Activated CD8-positive, alpha-beta T cell treated with anti-CD3 and anti-CD28 coated beads for 36 hours (primary cell): ENCODE measurements around the gene SEPTIN11. TPM values are rescaled to one million over a fixed set of nuclear protein-coding genes. Genes with fewer than 3 reads are reported as not detected.
"Not testable (repeated sequence)": the region's sequence is repeated elsewhere in the genome, so short reads cannot be mapped to it uniquely, and the experiment has no call there.

ENCODE experiments used
- ATAC-seq: fragments of 200-7000 bp; cut with Tn5 transposase; one replicate; pipeline ENCODE4 v1.10.0; 2021; ENCODE audit warnings: mild to moderate bottlenecking, moderate library complexity
- CTCF ChIA-PET: fragments of 350-600 bp; sonication (Branson Sonifier 250); formaldehyde crosslinking; loops from one replicate; lab custom pipeline; 2021; ENCODE audit warnings: antibody characterized with exemption; lab: Charles Lee
- POLR2A ChIA-PET: fragments of 350-600 bp; sonication (Branson Sonifier 250); formaldehyde crosslinking; loops from one replicate; lab custom pipeline; 2021; ENCODE audit warnings: antibody characterized with exemption; lab: Charles Lee
- DNase-seq: peaks from one replicate; pipeline ENCODE4 v3.0.0-alpha.2; 2020
- H3K27ac Mint-ChIP-seq: one replicate; pipeline ENCODE4 v1.8.0; 2021; ENCODE audit warnings: mild to moderate bottlenecking, mixed read lengths
- H3K27me3 Mint-ChIP-seq: one replicate; pipeline ENCODE4 v1.8.0; 2021; ENCODE audit warnings: mixed read lengths
- H3K36me3 Mint-ChIP-seq: one replicate; pipeline ENCODE4 v1.8.0; 2021; ENCODE audit warnings: low read depth, mixed read lengths
- H3K4me1 Mint-ChIP-seq: one replicate; pipeline ENCODE4 v1.8.0; 2021; ENCODE audit warnings: low read depth, mixed read lengths
- H3K4me3 Mint-ChIP-seq: one replicate; pipeline ENCODE4 v1.8.0; 2021; ENCODE audit warnings: mild to moderate bottlenecking, moderate library complexity, mixed read lengths
- H3K9me3 Mint-ChIP-seq: one replicate; pipeline ENCODE4 v1.8.0; 2021; ENCODE audit warnings: mixed read lengths
- intact Hi-C: fragments of 100-400 bp; cut with micrococcal nuclease; formaldehyde crosslinking; loops from one replicate; pipeline ENCODE4 v1.10.0; 2022
- total RNA-seq, 2 experiments: library from RNA; stranded (reverse); gene quantifications; one replicate each; pipeline ENCODE4 v1.2.3, GENCODE V29; 2021
- TF ChIP-seq, protein P1 (sequence below): fragments of 200-600 bp; IDR thresholded peaks from one replicate; pipeline ENCODE4 v1.8.0; 2022; ENCODE audit warnings: antibody characterized with exemption, mild to moderate bottlenecking

SEPTIN11 gene
- total RNA-seq, 2 experiments from 2014 or later, result 38.6 to 43.3 TPM

DNA sequence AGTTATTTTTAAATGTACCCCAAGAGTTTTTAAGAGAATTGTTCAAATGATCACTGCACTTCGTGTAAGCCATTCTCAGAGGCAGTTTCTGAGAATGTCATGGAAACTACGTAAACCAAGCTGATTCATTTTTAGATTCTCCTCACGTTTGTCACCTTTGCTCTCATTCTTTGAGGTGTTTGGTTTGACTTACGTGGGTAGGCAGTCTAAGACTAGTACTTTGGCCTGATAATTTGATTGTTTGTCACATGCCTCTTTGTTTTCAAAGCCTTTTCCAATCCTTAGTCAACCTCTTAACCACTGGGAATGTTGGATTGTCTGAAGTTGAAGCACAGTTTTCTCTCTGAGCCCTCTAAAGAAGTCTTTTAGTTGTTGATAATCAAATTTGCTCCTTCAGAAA is 10.5 kb downstream of the SEPTIN11 start:
- Mint-ChIP-seq H3K27ac (no peak overlapping the region), H3K4me3 (no peak overlapping the region), H3K4me1 (peaks cover 26% of the 10 kb centered on the region), H3K27me3 (no peaks in the 10 kb centered on the region), H3K9me3 (peaks cover 2% of the 10 kb centered on the region), H3K36me3 (peaks cover 12% of the 10 kb centered on the region)
- DNase-seq (peak; percentile 21), ATAC-seq (peak; percentile 87)
- TF ChIP-seq, protein P1, sequence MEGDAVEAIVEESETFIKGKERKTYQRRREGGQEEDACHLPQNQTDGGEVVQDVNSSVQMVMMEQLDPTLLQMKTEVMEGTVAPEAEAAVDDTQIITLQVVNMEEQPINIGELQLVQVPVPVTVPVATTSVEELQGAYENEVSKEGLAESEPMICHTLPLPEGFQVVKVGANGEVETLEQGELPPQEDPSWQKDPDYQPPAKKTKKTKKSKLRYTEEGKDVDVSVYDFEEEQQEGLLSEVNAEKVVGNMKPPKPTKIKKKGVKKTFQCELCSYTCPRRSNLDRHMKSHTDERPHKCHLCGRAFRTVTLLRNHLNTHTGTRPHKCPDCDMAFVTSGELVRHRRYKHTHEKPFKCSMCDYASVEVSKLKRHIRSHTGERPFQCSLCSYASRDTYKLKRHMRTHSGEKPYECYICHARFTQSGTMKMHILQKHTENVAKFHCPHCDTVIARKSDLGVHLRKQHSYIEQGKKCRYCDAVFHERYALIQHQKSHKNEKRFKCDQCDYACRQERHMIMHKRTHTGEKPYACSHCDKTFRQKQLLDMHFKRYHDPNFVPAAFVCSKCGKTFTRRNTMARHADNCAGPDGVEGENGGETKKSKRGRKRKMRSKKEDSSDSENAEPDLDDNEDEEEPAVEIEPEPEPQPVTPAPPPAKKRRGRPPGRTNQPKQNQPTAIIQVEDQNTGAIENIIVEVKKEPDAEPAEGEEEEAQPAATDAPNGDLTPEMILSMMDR, result no peak
- ChIA-PET CTCF (interaction anchor here (1.1 to 2.1 kb wide), 3 partner anchors 20 to 85 kb away, joined by 3 to 8 read pairs (median 3); no protein-coding TSS in a partner anchor), POLR2A (interaction anchor here (1.4 to 1.8 kb wide), 2 partner anchors 11 to 32 kb away, joined by 5 read pairs; partner anchors contain the start of gene SEPTIN11)
- intact Hi-C loops, result no loop called here

DNA sequence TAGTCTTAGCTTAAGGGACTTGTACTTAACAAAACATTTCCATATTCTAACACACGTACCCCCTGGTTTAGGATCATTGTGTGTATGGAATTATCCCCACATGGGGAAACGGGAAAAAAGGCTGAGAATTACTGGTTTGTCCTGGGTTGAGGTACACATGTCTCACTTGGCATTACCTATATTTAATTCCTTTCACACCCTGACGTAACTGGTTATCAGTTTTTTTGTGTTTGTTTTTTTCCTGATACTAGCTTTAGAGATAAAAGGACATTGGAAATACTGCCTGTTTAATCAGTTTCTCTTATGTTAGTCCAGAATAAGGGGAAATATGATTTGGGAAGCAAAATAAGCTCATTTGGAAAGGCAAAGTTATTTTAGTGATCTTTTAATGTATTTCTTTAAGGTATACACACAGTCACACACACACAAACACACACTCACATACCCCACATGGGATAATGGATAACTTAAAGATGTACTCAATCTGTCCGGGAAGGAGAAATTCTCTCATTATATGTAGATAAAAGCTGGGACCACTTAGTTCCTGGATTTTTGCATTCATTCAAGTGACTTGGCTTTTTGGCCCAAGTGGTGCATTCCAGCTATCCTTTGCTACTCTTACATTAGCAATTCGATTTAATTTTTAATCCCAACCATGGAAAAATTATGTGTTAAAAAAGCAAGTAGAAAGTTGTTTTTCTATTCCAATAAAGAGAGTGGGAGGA is 13.0 kb downstream of the SEPTIN11 start:
- intact Hi-C loops, result no loop called here
- DNase-seq (no peak), ATAC-seq (no peak)
- H3K27me3 Mint-ChIP-seq, result no peaks in the 10 kb centered on the region
- CTCF ChIA-PET, result interaction anchor here (0.8 to 1.0 kb wide), 2 partner anchors 9 to 20 kb away, joined by 3 read pairs; no protein-coding TSS in a partner anchor
- H3K27ac Mint-ChIP-seq, result no peak overlapping the region
- peaks cover 2% of the 10 kb centered on the region for H3K9me3 Mint-ChIP-seq
- H3K36me3 Mint-ChIP-seq, result peaks cover 8% of the 10 kb centered on the region
- no peak overlapping the region for H3K4me3 Mint-ChIP-seq
- H3K4me1 Mint-ChIP-seq, result peaks cover 26% of the 10 kb centered on the region
- TF ChIP-seq, protein P1, result no peak
- POLR2A ChIA-PET, result interaction anchor here (1.2 to 1.3 kb wide), 2 partner anchors 9 to 14 kb away, joined by 3 to 4 read pairs; no protein-coding TSS in a partner anchor

DNA sequence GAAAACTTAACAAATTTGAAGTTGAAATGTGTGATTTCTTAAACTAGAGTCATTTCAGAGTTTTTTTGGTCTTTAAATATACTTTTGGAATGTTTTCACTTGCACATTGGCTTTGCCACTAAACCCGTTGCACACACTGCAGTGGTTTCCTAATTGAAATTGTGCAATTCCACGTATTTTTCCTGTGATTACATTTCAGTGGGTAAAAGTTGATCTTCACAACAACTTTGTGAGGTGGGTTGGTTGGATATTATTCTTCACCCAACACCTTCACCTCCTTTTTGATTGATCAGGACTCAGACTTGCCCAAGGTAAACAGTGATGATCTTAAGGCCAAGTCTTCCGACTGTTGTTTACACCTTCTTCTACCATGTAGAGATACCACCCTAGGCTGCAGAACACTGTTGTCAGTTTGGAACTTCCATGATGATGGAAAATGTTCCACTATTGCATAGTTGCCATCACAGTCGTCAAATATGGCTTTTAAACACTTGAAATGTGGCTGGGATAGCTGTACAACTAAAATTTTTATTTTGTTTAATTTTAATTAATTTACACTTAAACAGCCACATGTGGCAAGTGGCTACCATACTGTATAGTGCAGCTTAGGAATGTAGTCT is 13.7 kb downstream of the SEPTIN11 start:
- ChIA-PET POLR2A (interaction anchor here (1.2 to 1.3 kb wide), 2 partner anchors 9 to 15 kb away, joined by 3 to 4 read pairs; no protein-coding TSS in a partner anchor), CTCF (interaction anchor here (0.8 to 1.0 kb wide), 2 partner anchors 8 to 20 kb away, joined by 3 read pairs; no protein-coding TSS in a partner anchor)
- no peak overlapping the region for H3K4me3 Mint-ChIP-seq
- H3K9me3 Mint-ChIP-seq, result peaks cover 2% of the 10 kb centered on the region
- H3K27ac Mint-ChIP-seq, result no peak overlapping the region
- H3K27me3 Mint-ChIP-seq, result no peaks in the 10 kb centered on the region
- DNase-seq (no peak), ATAC-seq (no peak)
- intact Hi-C loops, result no loop called here
- H3K36me3 Mint-ChIP-seq, result peaks cover 8% of the 10 kb centered on the region
- H3K4me1 Mint-ChIP-seq, result peaks cover 26% of the 10 kb centered on the region
- TF ChIP-seq, protein P1, result no peak

DNA sequence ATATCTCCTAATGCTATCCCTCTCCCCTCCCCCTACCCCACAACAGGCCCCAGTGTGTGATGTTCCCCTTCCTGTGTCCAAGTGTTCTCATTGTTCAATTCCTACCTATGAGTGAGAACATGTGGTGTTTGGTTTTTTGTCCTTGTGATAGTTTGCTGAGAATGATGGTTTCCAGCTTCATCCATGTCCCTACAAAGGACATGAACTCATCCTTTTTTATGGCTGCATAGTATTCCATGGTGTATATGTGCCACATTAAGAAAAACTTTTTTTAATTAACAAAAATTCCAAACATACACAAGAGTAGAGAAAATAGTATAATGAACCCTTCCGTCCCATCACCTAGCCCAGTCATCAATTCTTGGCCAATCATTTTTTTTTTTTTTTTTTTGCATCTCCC is 14.4 kb downstream of the SEPTIN11 start:
- peaks cover 26% of the 10 kb centered on the region for H3K4me1 Mint-ChIP-seq
- ChIA-PET POLR2A (interaction anchor here (1.3 kb wide), 1 partner anchor 15 kb away, joined by 3 read pairs; no protein-coding TSS in a partner anchor), CTCF (interaction anchor here (1.3 to 2.1 kb wide), 3 partner anchors 8 to 81 kb away, joined by 3 to 7 read pairs (median 5); no protein-coding TSS in a partner anchor)
- H3K27ac Mint-ChIP-seq, H3K27me3 Mint-ChIP-seq, H3K4me3 Mint-ChIP-seq, intact Hi-C loops, ATAC-seq, H3K9me3 Mint-ChIP-seq, DNase-seq, H3K36me3 Mint-ChIP-seq: not testable (repeated sequence)

DNA sequence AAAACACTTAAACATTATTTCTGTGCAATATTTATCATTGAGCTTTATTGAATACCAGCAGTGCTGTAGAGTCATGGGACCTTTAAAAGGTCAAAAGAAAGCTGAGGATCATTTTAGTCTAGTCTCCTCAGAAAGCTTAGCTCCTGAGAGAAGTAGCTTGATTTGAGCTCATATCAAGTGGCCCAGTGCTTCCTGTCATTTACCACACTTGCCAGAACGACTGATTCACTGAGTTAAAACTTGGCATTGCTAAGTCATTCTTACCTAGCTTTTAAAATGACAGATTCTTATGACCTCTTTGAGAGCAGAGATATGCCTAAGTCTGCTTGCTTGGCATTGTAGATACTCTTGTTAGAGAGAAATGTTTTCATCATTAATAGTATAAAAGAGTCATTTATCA is 15.2 kb downstream of the SEPTIN11 start:
- H3K27ac Mint-ChIP-seq, result no peak overlapping the region
- peaks cover 2% of the 10 kb centered on the region for H3K9me3 Mint-ChIP-seq
- POLR2A ChIA-PET, result interaction anchor here (1.3 kb wide), 1 partner anchor 9 kb away, joined by 3 read pairs; no protein-coding TSS in a partner anchor
- H3K27me3 Mint-ChIP-seq, result no peaks in the 10 kb centered on the region
- DNase-seq, result no peak
- TF ChIP-seq, protein P1, result no peak
- no peak overlapping the region for H3K4me3 Mint-ChIP-seq
- intact Hi-C loops, result no loop called here
- H3K4me1 Mint-ChIP-seq, result peaks cover 22% of the 10 kb centered on the region
- peaks cover 8% of the 10 kb centered on the region for H3K36me3 Mint-ChIP-seq
- peak; percentile 34 for ATAC-seq
- CTCF ChIA-PET, result interaction anchor here (1.0 to 2.1 kb wide), 4 partner anchors 9 to 80 kb away, joined by 3 to 7 read pairs (median 4); no protein-coding TSS in a partner anchor
